Measurements from ENCODE around the gene AFF4.

GRCh38 chr5:132890817-132891216 is 72.6 kb downstream of the AFF4 start:
- no peak for TF ChIP-seq MAX (IDR thresholded peaks at IDR 0.05; ENCODE audit: low read depth)
- no peak for TF ChIP-seq EP300 (IDR thresholded peaks at IDR 0.05; ENCODE audit: borderline replicate concordance in 1 of 2, low read depth in 1 of 2, low read length in 1 of 2)
- no peak for TF ChIP-seq CTCF (IDR thresholded peaks at IDR 0.05)
- no peak for TF ChIP-seq FOXM1 (IDR thresholded peaks at IDR 0.05; ENCODE audit: low read depth)
